Tibial artery (tissue), 4 donors: ENCODE data around the gene AATF.

Experiments
- DNase-seq, 2 donors: peaks; one replicate each; pipeline ENCODE4 v3.0.0-alpha.2; 2019
- H3K27ac ChIP-seq, 2 donors: fragments of 200-600 bp; sonication (generic) in 1 of 2; 1 replicate in 1 of 2; 2 replicates in 1 of 2; pipeline ENCODE4 v1.5.1; 2018 to 2019; ENCODE audit warnings: mild to moderate bottlenecking in 1 of 2
- H3K27me3 ChIP-seq, 2 donors: fragments of 200-600 bp; sonication (generic) in 1 of 2; one replicate each; pipeline versions ENCODE4 v1.5.1 to v1.6.0; 2016 to 2019
- H3K36me3 ChIP-seq, 3 donors: fragments of 200-600 bp; sonication (generic) in 2 of 3; one replicate each; pipeline ENCODE4 v1.5.1; 2016 to 2019; ENCODE audit warnings: mild to moderate bottlenecking in 2 of 3
- H3K4me1 ChIP-seq, 4 donors: fragments of 200-600 bp; sonication (generic) in 2 of 4; 1 replicate in 3 of 4; 2 replicates in 1 of 4; pipeline ENCODE4 v1.5.1; 2016 to 2019
- H3K4me3 ChIP-seq, 2 donors: fragments of 200-600 bp; sonication (generic) in 1 of 2; 1 replicate in 1 of 2; 2 replicates in 1 of 2; pipeline ENCODE4 v1.5.1; 2018 to 2019; ENCODE audit warnings: mild to moderate bottlenecking in 2 of 2
- H3K9me3 ChIP-seq, 3 donors: fragments of 200-600 bp; sonication (generic) in 1 of 3; one replicate each; pipeline ENCODE4 v1.5.1; 2016 to 2019
- CTCF ChIP-seq, 2 experiments: fragments of 200-600 bp in 1 of 2; fragments of 450-650 bp in 1 of 2; IDR thresholded peaks; one replicate each; pipeline ENCODE4 v1.5.1; 2017 to 2019; ENCODE audit warnings: antibody characterized with exemption in 2 of 2, mild to moderate bottlenecking in 1 of 2, moderate library complexity in 1 of 2
- intact Hi-C: fragments of 100-400 bp; cut with DNase I; formaldehyde crosslinking; loops from one replicate; pipeline ENCODE4 v1.15.0; 2023; ENCODE audit warnings: low total_unique reads

Gene AATF

GRCh38 chr17:37084372-37084771 lies 135.6 kb downstream of the AATF start:
- Histone ChIP-seq H3K9me3 (no peaks in the 10 kb centered on the region), H3K4me3 (no peak overlapping the region), H3K36me3 (peaks cover 32 to 45% (median 32%) of the 10 kb centered on the region in 3 donors), H3K4me1 (no peaks in the 10 kb centered on the region), H3K27me3 (no peaks in the 10 kb centered on the region), H3K27ac (no peak overlapping the region)
- intact Hi-C loops, result no loop called here
- TF ChIP-seq CTCF (IDR thresholded peaks at IDR 0.05), result no peak
- DNase-seq, result no peak

GRCh38 chr17:37086334-37086733 lies 137.6 kb downstream of the AATF start:
- H3K9me3 ChIP-seq, result no peaks in the 10 kb centered on the region
- no peak overlapping the region for H3K27ac ChIP-seq
- H3K4me3 ChIP-seq, result no peak overlapping the region
- intact Hi-C loops, result no loop called here
- no peaks in the 10 kb centered on the region for H3K4me1 ChIP-seq
- H3K27me3 ChIP-seq, result no peaks in the 10 kb centered on the region
- no peak for DNase-seq
- no peak for TF ChIP-seq CTCF (IDR thresholded peaks at IDR 0.05)
- peaks cover 32 to 60% (median 32%) of the 10 kb centered on the region in 3 donors for H3K36me3 ChIP-seq

DNA sequence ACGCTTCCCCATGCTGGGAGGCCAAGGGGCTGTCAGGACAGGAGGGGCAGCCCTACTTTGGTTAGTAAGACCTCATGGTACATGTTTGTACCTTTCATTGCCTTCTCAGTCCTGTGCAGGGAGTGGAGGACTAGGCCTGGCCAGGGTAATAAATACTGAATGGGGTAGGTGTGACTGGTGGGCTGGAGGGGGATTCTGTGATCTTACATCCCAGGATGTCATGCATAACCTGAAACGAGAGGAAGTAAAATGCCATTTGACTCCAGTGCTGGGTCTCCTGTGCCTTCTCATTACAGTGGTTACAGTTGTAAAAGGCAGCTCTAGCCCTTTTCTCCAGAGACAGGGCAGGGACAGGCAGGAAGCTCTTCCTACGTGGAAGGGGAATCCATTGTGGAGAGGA lies 138.2 kb downstream of the AATF start:
- intact Hi-C loops, result no loop called here
- Histone ChIP-seq H3K9me3 (no peaks in the 10 kb centered on the region), H3K4me3 (no peak overlapping the region), H3K27me3 (no peaks in the 10 kb centered on the region), H3K36me3 (peaks cover 32 to 60% (median 32%) of the 10 kb centered on the region in 3 donors), H3K27ac (no peak overlapping the region), H3K4me1 (no peaks in the 10 kb centered on the region)
- no peak for DNase-seq
- TF ChIP-seq CTCF (IDR thresholded peaks at IDR 0.05), result no peak

DNA sequence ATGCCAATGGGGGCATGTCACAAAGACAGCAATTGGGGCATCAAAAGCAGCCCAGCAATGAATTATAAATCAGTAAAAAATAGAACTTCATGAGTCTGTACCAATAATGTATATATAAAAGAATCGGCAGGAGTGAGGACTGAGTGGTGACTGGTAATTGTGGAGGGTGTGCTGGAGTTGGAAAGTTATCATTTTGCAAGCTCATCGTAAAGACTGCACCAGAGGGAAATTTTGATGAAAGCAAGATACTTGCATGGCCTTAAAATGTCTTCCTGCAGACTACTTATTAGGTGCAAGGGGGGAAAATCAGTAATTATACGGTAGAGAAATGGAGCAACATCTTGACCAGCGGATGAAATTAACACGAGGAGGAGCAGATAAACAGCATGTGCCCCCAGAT lies 138.9 kb downstream of the AATF start:
- Histone ChIP-seq H3K27ac (no peak overlapping the region), H3K4me1 (no peaks in the 10 kb centered on the region), H3K4me3 (no peak overlapping the region), H3K36me3 (peaks cover 32 to 61% (median 32%) of the 10 kb centered on the region in 3 donors), H3K27me3 (no peaks in the 10 kb centered on the region), H3K9me3 (no peaks in the 10 kb centered on the region)
- TF ChIP-seq CTCF (IDR thresholded peaks at IDR 0.05), result no peak
- intact Hi-C loops, result no loop called here
- DNase-seq, result no peak

DNA sequence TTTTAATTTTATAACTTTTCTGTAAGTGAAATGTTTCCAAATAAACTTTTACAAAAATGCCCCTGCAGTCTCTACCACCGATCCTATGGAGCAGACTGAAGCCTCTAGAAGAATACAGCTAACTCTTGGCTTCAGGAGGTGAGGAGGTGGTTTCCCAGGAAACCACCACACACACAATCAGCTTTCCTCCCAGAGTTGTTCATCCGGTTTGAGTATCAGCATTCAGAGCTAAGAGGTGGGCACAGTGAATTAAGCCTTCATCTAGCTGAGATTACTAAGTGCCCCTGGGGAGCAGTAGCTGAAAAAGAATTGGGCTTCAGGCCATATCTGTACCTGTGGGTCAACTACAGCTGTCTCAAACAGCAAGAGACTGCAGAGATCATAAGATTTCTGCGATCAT lies 139.7 kb downstream of the AATF start:
- Histone ChIP-seq H3K9me3 (no peaks in the 10 kb centered on the region), H3K27me3 (no peaks in the 10 kb centered on the region), H3K36me3 (peaks cover 32 to 69% (median 32%) of the 10 kb centered on the region in 3 donors), H3K27ac (no peak overlapping the region), H3K4me1 (no peaks in the 10 kb centered on the region), H3K4me3 (no peak overlapping the region)
- no peak for DNase-seq
- intact Hi-C loops, result no loop called here
- TF ChIP-seq CTCF (IDR thresholded peaks at IDR 0.05), result no peak

- Histone ChIP-seq H3K27ac (no peak overlapping the region), H3K36me3 (peaks cover 32 to 72% (median 32%) of the 10 kb centered on the region in 3 donors), H3K4me3 (no peak overlapping the region), H3K27me3 (no peaks in the 10 kb centered on the region), H3K4me1 (no peaks in the 10 kb centered on the region), H3K9me3 (no peaks in the 10 kb centered on the region)
- no peak for DNase-seq
- intact Hi-C loops, result no loop called here
- TF ChIP-seq CTCF (IDR thresholded peaks at IDR 0.05), result no peak
Observed at GRCh38 chr17:37088913-37089312, 140.2 kb downstream of the AATF start.
